GM18517 (cell line): ENCODE measurements around the gene ELAPOR1.

Experiments
- ATAC-seq: cut with Tn5 transposase; IDR thresholded peaks from one replicate; pipeline ENCODE4 v1.9.1; 2021; ENCODE audit warnings: mild to moderate bottlenecking, moderate library complexity; ENCODE audit not compliant: unreplicated experiment

The ELAPOR1 gene

GRCh38 chr1:109113590-109114341 lies at the start of gene ELAPOR1:
ELAPOR1 (plus strand) TSS chr1:109114115; CDS start chr1:109114184, 69 bp downstream.
- ATAC-seq, result peak; percentile 57

GRCh38 chr1:109065137-109065536 lies 48.8 kb upstream of the ELAPOR1 start:
- ATAC-seq, result no peak

DNA sequence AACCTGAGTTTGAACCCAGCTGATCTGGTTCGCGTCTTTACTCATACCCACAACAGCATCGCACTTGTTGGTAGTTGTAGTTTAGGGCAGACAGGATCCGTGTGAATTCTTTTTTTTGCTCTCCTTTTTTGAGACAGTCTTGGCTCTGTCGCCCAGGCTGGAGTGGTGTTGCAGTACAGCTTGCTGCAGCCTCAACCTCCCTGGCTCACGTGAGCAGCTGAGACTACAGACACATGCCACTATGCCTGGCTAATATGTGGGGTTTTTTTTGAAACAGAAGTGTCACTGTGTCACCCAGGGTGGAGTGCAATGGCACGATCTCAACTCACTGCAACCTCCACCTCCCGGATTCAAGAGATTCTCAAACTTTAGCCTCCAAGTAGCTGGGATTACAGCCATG lies 46.0 kb upstream of the ELAPOR1 start:
- no peak for ATAC-seq

- ATAC-seq, result no peak
Observed at GRCh38 chr1:109069294-109069693, 44.6 kb upstream of the ELAPOR1 start.

DNA sequence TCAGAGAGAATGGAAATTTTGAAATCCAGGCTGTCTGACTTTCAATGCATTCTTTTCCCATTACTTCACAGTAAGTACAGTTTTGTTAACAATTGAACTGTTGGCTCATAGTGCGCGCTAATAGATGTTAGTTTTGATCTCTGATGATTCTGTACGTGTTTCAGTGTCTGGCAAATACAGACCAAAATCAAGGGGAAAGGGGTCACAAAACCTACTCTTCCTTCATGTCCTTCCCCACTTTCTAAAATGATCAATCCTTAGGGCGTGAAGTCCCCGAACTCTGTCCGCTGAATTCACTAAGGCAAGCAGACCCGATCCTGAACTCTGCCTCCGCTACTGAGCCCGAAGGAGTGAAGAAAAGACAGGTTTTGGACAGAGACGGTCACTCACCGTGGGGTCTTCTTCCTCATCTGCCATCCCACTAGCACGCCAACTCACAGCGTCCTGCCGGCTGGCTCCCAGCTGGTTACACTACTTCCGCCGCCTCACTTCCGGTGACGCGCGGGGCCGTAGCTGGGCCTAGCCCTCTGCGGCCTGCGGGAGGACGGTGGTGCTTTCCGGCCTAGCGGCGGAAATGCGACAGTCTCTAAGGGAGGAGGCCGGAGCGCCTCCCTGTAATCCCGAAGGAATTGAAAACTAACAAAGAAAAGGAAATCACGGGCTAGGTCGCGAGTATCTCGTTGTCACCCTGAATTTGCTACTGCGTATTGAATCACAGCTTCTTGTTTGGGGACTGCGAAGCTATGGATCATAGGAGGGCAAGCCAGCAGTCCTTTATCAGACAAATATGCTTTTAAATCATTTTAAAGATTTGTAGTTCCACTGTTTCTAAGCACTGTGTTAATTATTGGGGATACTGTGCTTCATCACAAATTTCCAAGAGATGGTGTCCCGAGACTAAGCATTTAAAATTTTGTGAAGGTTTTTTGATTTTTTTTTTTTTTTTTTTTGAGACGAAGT lies 38.1 kb upstream of the ELAPOR1 start, which contains the start of gene TAF13:
TAF13 (minus strand) TSS at position 473 of the 960 bp plus-strand sequence; CDS start at position 417, 56 bp downstream.
- ATAC-seq, result peak; percentile 96

- ATAC-seq, result no peak
Observed at GRCh38 chr1:109078317-109078716, 35.6 kb upstream of the ELAPOR1 start.

- ATAC-seq, result no peak
Observed at GRCh38 chr1:109079240-109079622, 34.7 kb upstream of the ELAPOR1 start.

DNA sequence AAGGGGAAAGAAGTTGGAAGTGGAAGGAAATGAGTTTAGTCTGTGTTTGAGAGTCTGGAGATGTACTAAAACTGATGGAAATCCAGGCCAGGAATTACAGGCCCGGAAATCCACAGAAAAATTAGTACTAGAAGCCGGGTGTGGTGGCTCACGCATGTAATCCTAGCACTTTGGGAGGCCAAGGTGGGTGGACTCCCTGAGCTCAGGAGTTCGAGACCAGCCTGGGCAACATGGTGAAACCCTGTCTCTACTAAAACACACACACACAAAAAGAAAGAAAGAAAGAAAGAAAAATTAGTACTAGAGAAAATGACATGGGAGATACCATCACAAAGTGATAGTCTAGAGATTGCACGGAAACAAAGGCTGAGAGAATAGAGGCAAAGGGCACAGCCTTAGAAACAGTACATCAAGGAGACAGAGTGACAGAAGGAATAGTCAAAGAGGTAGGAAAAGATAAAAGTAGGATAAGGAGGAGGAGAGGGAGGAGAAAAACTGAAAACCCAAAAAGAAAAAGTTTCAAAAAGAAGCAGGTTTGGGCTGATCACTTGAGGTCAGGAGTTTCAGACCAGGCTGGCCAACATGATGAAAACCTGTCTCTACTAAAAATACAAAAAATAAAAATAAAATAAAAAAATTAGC lies 33.4 kb upstream of the ELAPOR1 start:
- ATAC-seq, result no peak

GRCh38 chr1:109083501-109083900 lies 30.4 kb upstream of the ELAPOR1 start:
- ATAC-seq, result no peak

DNA sequence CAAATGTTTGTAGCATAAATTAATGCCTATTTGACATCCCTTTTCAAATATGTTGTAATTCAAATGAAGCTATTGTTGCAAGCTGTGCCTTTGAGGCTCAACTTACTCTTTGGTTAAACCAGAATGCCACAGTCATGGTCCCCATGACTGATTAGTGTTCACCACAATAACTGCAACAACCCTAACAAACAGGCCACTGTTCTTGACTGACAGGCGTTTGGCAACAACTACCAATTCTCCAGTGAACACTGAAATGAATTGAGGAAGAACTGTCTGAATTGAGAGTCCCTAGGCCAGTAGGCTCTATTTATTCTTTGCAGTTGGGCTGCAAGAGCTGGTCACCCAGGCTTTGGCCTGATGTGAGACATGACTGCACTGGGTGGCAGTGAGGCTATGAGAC lies 30.0 kb upstream of the ELAPOR1 start:
- no peak for ATAC-seq

- no peak for ATAC-seq
Observed at GRCh38 chr1:109084563-109085517, 29.1 kb upstream of the ELAPOR1 start.

DNA sequence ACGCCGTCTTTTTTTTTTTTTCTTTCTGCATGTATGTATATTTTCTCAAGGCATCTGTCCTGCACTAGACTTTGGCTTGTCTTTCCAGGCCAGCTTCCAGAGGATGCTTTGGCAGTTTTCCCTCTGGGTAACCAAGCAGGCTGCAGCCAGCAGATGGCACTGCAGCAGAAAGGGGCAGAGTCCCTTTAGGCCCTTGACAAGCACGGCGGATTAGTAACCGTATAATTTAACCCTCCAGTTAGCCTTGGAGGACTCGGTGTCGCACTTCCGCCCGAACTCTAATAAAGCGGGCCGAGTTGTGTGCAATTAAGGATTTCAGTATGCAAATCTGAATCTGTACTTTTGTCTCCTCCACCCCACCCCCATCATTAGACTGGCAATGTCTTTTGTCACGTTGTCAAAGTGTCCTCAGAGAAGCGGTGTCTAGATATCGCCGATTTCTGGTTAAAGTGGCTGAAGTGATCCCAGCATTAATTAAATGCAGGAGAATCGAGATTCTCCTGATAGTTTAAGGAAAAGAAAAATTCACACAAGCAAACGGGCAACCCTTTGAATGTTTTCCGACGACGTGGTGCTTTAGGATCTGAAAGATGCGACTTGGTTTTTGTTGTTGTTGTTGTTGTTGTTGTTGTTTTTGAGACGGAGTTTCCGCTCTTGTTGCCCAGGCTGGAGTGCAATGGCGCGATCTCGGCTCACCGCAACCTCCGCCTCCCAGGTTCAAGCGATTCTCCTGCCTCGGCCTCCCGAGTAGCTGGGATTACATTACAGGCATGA lies 24.5 kb upstream of the ELAPOR1 start:
- no peak for ATAC-seq

- peak; percentile 84 for ATAC-seq
Observed at GRCh38 chr1:109090196-109091077, 23.5 kb upstream of the ELAPOR1 start, which contains the start of gene TMEM167B. TMEM167B (plus strand) TSS chr1:109090764; CDS start chr1:109090873, 109 bp downstream.

GRCh38 chr1:109091078-109091838 lies 22.7 kb upstream of the ELAPOR1 start:
- ATAC-seq, result peak; percentile 47

DNA sequence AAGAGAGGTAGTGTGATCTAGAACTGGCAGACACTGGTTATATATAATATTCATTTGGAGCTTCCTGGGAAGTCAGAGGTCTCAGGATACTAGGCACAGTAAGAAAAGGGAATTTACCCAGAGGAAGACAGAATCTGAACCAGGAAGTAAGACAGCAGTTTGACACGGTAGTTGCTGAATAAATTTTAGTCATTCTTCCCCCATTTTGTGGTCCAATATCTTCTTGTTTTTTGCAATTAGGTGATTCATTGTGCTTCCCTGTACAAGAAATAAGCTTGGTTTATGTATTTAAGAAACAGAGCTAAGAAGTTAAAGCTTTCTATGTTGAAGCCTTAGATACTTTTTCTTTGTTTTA lies 22.1 kb upstream of the ELAPOR1 start:
- ATAC-seq, result no peak

DNA sequence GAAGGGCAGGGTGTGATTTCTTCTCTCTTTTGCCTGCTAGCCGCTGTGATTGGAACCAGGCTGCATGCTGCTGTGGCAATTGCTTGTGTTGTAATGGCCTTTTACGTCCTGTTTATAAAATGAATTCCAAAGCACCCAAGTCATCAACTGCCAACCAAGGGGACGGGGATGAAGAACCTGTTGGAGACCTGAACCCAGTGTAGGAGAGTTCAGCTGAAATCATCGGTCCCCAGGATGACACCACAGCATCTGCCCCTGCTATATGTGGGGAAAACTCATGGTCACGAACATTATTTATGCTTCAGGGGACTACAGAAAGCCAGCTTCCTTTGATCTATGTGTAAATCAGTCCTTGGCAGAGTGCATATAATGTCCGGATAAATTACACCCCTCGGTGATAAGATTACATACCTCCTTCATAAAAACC lies 19.5 kb upstream of the ELAPOR1 start:
- ATAC-seq, result no peak

DNA sequence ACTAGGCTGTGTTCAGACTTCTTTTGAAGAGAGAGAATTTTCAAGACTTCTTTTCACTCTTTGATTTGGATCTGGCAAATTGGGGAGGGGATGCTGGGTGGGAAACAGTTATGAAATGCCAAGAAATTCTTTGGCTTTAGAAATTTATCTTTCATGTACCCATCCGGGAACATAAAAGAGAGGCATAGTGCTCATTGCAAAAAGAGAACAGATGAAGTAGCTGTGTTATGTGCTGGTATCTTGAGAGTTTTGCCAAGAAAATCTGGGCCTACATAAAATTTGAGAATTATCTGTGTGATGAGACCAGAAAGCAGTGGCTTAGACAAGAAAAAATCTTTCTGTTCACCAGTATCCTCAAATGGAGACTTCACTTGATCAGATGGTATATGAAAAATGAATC lies 19.0 kb upstream of the ELAPOR1 start:
- no peak for ATAC-seq

- no peak for ATAC-seq
Observed at GRCh38 chr1:109095631-109096030, 18.3 kb upstream of the ELAPOR1 start.
